DMS 273 (cell line): Measurements from ENCODE around the gene RBM47.

Experiments
- DNase-seq: peaks from one replicate; lab custom pipeline; 2025; ENCODE audit not compliant: unreplicated experiment; lab: John Stamatoyannopoulos, UW

Gene RBM47

DNA sequence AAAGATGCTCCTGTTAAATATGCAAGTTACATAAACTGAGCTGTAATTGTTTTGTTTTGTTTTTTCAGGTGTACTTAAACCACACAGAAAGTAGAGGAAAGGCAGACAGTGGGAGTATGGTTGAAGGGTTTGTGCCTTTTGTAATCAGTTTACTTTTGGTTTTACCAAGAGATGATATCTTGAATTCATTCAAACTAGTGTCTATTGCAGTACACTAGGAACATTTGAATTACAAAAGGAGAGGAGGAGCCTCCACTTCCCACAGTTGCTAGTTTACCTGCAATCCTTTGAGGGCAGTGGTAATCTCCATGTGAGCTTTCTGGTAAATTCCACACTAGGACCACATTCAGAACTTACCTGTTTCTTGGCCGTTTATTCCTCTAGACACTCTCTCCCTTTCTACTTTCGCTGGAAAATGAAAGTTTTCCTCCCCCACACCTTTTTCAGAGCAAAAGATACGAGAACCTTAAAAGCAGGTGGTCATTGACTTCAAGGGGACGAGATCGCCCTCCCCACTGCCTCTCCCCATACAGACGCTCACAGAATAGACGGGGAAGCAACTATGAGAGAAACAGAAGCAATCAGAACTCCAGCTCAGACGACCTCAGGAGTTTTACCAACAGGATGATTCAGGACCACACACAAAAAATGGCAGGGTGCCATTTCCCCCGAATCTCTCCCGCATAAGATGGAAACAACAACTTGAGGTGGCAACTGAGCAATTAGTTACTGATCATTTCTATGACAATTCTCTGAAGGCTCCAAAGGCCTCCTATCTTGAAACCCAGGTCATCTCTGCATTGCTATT, 3.3 kb downstream of the RBM47 start:
- DNase-seq = no peak

DNA sequence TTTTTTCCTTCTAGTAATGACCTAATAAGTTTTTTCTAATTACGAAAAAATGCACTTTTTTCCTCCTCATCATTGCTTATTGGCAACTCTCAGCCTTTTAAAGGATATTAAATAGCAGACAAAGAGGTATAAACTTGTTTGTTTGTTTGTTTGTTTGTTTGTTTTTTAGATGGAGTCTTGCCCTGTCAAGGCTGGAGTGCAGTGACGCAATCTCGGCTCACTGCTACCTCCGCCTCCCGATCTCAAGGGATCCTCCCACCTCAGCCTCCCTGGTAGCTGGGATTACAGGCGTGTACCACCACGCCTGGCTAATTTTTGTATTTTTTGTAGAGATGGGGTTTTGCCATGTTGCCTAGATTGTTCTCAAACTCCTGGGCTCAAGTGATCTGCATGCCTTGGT, 6.0 kb downstream of the RBM47 start:
- DNase-seq = no peak

DNA sequence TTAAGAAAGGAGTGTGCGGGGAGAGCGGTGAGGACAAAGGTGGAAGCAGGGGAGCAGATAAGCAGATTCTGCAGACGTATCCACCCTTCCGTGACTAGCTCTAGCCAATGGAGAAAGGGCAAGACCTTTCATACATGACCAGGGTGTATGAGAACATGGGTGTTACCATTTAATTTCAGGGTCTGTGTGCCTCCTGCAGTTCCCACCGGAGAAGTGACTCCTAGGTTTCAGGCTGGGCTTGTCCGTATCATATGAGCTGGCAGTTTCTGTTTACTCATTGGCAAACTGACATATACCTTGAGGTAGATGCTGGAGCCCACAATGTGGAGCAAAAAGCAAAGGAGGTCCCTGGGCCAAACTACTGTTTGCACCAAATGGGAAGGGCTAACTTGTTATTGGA, 6.8 kb downstream of the RBM47 start:
- no peak for DNase-seq

DNA sequence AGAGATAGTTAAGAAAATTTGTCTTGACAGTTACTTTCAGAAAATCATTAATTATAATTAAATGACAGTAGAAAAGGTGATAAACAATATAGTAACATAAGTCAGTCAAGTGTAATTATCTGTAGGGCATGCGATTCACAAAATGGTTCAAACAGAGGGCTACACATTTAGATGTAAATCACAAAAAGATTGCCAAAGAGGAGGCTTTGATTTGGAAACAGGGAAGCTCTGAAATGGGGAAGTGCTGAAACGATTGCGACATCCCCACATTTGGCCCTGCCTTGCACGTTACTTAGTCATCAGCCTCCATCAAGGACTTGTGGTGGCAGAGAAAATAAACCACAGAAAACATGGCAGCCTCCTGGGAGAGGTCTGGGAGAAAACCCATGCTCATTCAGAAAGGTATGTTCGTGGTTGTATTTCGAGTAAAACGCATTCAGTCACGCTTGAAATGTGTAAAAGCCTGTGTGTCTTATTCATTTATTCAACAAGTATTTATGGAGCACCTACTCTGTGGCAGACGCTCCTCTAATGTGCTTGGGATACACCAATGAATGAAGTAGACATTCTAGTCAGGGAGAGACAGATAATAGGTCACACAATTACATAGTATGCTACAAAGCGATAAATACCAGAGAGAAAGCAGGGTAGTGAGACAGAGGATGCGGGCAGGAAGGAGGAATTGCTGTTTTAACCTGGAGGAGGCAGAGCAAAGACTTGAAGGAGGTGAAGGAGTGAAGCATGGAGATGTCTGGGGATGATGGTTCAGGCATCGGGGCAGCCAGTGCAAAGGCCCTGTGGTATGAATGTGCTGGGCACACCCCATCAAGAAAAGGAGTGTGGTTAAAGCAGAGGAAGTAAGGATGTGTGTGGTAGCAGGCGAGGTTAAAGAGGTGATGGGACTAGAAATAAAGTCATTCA, 7.8 kb downstream of the RBM47 start:
- no peak for DNase-seq

DNA sequence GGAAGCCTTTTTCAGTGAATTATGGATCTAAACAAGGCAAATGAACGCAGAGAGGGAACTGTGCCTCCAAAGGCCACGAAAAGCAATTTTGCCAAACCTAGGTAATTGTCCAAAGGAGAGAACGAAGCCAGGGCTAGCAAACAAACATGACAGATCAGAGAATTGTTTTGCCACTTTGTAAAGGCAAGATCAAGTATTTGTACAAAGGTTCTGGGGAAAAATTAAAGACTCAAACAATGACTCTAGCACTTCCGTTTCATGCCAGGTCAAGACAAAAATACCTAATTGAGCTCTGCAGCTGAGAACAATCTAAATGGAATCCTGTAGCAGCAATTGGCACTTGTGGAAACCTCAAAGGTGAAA, 8.5 kb downstream of the RBM47 start:
- DNase-seq = no peak

DNA sequence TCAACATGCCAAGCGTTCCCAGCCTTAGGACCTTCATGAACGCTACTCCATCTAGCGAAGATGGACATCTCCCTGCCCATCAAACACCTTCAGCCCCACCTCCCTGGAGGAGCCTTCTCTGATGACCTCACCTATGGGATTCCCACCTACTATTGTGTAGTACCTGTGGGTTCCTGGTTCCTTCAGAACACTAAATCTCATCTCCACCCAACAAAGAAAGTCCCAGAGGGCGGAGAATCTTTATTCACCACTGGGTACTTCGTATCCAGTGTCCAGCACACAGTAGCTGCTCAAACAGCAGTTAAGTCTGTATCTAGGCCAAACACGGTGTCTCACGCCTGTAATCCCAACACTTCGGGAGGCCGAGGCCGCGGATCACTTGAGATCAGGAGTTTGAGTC, 10.1 kb downstream of the RBM47 start:
- DNase-seq = no peak

DNA sequence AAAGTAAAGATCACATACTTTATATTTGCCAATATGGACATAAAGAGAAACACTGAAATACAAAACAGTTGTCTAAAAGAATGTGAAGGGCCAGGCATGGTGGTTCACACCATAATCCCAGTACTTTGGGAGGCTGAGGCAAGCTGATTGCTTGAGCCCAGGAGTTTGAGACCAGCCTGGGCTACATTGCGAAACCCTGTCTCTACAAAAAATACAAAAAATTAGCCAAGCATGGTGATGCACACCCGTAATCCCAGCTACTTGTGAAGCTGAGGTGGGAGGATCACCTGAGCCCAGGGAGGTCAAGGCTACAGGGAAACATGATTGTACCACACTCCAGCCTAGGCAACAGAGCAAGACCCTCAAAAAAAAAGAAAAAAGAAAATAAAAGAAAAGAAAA, 11.8 kb downstream of the RBM47 start:
- no peak for DNase-seq

DNA sequence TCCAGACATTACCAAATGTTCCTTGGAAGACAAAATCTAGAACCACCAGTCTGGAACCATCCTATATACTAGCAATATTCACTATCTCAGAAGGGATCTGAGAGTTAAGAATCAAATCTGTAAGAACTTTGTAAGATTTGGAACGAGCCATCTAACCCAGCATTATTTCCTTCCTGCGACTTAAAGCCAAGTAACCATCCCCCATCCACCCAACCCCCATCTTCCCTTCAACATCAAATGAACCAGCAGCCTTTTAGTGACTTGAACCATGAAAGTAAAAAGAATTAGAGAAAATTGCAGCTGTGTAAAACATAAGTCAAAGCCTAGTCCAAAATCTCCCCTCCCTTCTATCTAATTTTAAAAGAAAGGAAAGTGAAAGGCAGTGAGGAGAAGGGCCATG, 15.6 kb downstream of the RBM47 start:
- DNase-seq = no peak

DNA sequence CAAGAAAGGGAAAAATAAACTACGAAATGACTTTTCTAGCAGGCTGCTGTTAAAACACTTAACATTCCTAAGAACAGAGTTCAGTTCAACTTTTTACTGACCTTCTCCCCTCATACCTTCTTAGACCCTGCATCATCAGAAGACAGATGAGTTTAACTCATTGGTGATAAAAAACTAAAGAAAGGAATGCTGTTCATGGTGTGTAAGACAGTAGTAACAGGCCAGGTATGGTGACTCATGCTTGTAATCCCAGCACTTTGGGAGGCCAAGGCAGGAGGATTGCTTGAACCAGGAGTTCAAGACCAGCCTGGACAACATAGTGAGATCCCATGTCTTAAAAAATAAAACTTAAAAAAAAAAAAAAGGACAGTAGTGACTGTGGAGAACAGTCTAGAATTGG, 16.2 kb downstream of the RBM47 start:
- no peak for DNase-seq

DNA sequence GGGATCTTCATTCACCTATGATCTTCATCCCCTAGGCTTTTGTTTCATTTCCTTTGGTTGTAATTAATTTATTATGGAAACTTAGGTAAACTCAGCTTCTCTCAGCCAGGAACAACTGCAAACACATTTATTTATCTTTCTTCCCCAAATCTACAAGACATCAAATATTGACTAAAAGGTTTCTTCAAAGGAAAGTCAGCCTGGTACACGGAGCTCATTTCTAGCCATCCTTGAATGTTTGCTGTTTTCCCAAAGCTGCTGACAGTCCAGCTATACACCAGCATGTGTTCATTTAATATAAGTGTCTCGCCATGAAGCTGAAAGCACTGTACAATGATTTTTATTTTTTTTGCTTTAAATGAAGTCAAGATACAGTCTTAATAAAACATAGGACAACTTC, 16.8 kb downstream of the RBM47 start:
- no peak for DNase-seq

DNA sequence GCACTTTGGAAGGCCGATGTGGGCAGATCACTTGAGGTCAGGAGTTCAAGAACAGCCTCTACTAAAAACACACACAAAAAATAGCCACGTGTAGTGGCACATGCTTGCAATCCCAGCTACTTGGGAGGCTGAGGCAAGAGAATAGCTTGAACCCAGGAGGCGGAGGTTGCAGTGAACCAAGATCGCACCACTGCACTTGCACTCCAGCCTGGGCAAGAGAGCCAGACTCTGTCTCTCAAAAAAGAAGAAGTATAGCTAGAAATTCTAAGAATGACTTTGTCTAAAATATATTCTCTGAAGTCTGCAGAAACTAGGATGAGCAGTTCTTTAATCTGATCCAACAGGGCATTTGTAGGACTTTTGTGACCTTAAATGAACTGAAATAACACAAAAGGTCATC, 17.4 kb downstream of the RBM47 start:
- DNase-seq = no peak

DNA sequence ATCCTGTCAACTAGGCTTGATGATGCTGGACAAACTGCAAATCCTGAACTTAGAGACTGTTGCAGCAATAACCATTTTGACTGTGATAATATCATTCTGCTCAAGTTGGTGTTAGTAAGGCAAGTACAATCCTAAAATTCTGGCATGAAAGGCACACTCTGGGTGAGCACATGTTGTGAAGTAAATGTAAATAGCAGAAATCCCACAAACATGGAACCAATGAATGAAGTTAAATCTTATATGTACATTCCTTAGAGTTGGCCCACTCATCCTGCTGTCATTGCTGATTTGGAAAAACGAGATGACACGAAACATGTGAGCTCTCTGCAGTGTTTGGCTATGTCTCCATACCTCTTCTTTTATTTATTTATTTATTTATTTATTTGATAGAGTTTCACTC, 21.0 kb downstream of the RBM47 start:
- no peak for DNase-seq

DNA sequence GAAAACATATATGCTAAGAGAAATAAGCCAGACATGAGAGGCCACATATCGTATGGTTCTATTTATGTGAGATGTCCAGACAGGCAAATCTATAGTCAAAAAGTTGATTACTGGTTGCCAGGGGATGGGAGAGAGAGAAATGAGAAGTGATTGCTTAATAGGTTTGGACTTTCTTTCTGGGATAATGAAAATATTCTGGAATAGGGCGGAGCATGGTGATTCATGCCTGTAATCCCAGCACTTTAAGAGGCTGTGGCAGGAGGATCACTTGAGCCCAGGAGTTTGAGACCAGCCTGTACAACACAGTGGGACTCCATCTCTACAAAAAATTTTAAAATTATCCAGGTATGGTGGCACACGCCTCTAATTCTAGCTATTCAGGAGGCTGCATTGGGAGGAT, 22.4 kb downstream of the RBM47 start:
- no peak for DNase-seq

DNA sequence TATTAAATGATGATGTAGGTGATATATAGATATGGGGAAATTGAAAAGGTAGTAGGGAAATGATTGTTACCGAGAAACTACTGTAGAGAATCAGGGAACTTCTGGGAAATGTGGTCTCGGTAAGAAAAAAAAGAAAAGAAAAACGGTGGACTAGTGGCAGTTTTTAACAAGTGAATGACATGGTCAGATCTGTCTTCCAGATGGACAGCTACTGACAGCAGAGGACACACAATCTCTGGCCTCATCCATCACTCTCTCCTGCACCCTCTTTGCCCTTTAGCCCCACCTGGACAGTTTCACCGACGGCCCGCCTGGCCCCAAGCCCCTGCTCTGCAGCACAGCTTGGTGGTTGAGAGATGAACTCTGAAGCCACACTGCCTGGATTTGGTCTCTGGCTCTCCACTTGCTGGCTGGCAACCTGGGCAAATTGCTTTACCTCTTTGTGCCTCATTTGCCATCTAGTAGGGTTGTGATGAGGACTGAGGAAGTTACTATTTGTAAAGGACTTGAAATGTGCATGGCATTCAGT, 23.4 kb downstream of the RBM47 start:
- no peak for DNase-seq

DNA sequence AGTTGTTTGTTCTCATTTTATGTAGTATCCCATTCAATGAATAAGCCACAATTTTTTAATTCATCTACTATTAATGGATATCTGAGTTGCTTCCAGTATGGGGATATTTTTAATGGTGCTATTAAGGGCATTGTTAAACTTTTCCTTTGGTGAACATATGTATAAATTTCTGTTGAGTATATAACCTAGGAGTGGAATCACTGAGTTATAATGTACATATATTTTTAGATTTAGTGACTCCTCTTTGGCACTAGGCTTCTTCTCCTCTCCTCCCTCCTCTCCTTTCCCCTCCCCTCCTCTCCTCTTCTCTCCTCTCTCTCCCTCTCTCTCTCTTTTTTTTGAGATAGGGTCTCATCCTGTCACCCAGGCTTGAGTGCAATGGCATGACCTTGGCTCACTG, 26.4 kb downstream of the RBM47 start:
- no peak for DNase-seq

DNA sequence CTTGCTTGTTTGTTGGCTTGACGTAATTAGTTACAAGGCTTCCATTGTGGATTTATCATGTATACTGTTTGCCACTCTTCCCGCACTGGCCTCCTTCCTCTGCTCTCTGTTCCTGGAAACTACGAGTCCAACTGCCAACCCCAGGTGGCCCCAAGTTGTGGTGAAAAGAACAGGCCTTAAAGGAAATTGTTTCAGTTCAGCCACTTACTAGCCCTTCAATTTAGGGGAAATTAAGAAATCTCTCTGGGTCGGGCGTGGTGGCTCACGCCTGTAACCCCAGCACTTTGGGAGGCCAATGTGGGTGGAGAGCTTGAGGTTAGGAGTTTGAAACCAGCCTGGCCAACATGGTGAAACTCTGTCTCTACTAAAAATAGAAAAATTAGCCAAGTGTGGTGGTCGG, 28.0 kb downstream of the RBM47 start:
- DNase-seq = no peak

DNA sequence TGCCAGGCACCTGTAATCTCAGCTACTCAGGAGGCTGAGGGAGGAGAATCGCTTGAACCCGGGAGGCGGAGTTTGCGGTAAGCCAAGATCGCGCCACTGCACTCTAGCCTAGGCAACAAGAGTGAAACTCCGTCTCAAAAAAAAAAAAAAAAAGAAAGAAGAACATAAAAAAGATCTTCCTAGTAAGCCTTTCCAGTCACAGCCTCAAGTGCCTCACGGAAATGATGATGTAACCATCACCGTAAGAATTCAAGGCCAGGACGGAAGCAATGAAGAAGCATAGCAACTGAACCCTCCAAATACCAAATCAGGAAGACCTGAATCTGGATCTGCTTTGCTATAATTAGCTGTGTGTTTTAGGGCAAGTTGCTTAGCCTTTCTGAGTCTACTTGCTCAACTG, 28.8 kb downstream of the RBM47 start:
- no peak for DNase-seq

DNA sequence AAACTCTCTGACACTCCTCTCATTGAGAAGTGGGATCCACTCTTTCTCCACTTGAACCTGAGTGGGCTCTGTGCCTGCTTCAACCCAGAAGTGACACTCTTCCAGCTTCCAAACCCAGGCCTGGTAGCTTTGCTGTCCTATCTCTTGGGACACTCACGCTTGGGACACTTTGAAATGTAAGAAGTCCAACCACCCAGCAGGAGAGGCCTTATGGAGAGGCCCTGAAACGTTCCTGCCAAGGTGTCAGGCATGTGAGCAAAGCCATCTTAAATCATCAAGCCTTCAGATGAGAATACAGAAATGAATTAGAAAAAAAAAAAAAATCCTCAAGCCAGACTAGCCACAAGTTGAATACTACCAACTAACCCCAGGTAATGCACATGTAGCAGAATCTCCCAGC, 30.2 kb downstream of the RBM47 start:
- no peak for DNase-seq

DNA sequence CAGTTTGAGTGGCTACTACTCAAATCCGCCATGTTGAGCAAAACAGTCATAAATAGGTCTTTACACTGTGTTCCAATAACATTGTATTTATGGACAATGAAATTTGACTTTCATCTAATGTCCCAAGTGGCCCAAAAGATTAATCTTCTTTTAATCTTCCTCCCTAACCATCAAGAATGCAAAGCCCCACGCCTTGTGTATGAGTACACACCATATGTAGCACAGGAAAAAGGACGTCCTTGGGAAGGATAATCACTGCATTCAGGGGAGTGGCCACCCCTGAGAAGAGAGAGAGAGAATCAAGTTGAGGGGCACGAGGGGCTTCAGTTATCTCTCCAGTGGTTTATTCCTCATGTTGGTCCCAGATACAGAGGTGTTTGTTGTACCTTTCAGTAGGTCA, 33.1 kb downstream of the RBM47 start:
- no peak for DNase-seq

DNA sequence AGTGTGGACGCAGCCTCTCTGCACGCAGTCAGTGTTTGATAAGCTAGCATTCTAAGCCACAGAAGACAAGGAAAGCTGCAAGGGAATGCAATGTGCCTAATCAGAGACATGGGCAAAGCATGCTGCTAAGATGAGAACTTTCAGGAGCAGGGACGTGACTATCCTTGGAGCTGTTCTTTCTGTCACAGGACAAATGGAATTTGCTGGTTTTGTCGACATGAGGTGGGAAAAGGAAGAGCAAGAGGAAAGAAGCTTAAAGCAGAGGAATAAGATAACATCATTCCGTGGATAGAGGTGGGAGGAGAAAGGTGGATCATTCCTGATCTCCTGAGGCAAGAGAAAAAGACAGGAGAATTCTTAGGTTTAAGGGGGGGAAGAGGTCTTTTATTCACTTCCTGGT, 33.7 kb downstream of the RBM47 start:
- DNase-seq = no peak

DNA sequence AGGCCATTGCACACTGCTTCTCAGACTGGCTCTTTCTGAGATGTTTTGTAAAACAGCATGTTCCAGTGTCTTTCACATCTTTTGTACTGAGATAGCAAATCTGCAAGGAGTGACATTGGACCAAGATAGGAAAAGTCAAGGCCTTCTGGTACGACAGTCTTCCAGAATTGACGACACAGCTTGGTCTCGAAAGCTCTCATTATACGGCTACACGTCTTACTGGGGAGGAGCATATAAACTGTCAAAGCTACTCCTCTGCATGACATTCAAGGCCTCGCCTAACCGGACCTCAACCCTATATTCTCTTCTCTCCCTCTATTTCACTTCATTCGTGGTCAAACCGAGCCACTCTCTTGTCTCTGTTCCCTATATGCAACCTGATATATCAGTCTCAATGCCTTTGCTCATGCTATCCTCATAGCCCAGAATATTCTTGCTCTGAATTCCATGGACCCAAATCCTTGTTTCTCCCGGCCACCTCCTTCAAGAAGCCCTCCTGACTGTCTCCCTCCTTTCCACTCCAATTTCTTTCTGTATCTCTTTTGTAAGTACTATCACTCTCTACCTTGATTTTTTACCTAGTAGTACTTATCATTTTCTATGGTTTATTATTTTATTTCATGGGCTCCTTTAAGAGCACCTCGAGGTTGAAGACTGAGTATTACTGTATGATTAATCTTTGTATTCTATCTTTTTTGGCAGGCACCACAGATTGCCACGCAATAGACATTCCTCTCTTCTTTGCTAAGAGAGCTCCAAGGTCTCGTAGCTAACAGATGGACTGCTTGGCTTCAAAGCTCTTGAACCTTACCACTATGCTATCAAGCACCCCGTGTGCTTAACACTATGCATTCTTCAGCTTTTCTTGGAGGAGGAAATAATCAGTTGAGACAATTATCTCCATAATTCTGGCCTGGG, 35.1 kb downstream of the RBM47 start:
- DNase-seq = no peak
